Psoas muscle (tissue), 8 donors: Measurements from ENCODE around the gene PDZD8. TPM values are rescaled to one million over a fixed set of nuclear protein-coding genes. Genes with fewer than 3 reads are reported as not detected.

Source experiments
- ATAC-seq, 4 donors: fragments of 200-7000 bp; cut with Tn5 transposase; one replicate each; pipeline ENCODE4 v1.9.1; 2020; ENCODE audit warnings: moderate library complexity in 3 of 4, mild to moderate bottlenecking in 2 of 4
- DNase-seq, 2 donors: peaks; one replicate each; pipeline ENCODE4 v3.0.0-alpha.2; 2020
- H3K27ac ChIP-seq: fragments of 200-600 bp; one replicate; pipeline ENCODE4 v1.8.0; 2022
- H3K27me3 ChIP-seq, 3 donors: fragments of 200-600 bp in 1 of 3; one replicate each; pipeline versions ENCODE4 v1.6.1 to v1.8.0; 2013 to 2022; ENCODE audit warnings: low read length in 2 of 3, mild to moderate bottlenecking in 2 of 3, moderate library complexity in 1 of 3; ENCODE audit not compliant: insufficient read depth in 3 of 3
- H3K36me3 ChIP-seq, 2 donors: fragments of 200-600 bp in 1 of 2; one replicate each; pipeline versions ENCODE4 v1.6.1 to v1.8.0; 2013 to 2022; ENCODE audit warnings: low read depth in 1 of 2, mild to moderate bottlenecking in 1 of 2, moderate library complexity in 1 of 2; ENCODE audit not compliant: insufficient read depth in 1 of 2
- H3K4me1 ChIP-seq: fragments of 200-600 bp; one replicate; pipeline ENCODE4 v1.8.0; 2022
- H3K4me3 ChIP-seq: fragments of 200-600 bp; one replicate; pipeline ENCODE4 v1.8.0; 2022; ENCODE audit warnings: mild to moderate bottlenecking
- H3K9me3 ChIP-seq: fragments of 200-600 bp; one replicate; pipeline ENCODE4 v1.8.0; 2022
- WGBS, 3 donors: extraction: QIAGEN DNeasy Blood & Tissue Kit; methylation state at CpG; one replicate each; pipeline versions ENCODE4 v1.1.6 to v1.1.7; 2013; 5-methylcytosine and 5-hydroxymethylcytosine counted together
- intact Hi-C, 2 donors: fragments of 100-400 bp; cut with DNase I; formaldehyde crosslinking; loops; one replicate each; pipeline versions ENCODE4 v1.11.0 to v1.14.2; 2022
- polyA plus RNA-seq, 3 donors: library from polyadenylated mRNA; stranded (reverse); fragments of 200-250 nt; gene quantifications; one replicate each; pipeline ENCODE4 v1.2.3, GENCODE V29; 2013
- total RNA-seq, 4 donors: library from RNA; stranded (reverse); fragmentation: NEBNext Ultra II Directional in 2 of 4; extraction: Animal tissue kit (Norgen Biotek cat#: 25700) in 2 of 4; gene quantifications; one replicate each; pipeline versions ENCODE4 v1.2.1 to v1.2.4, GENCODE V29; 2021 to 2023
- TF ChIP-seq, protein P1 (sequence below): fragments of 200-600 bp; IDR thresholded peaks from one replicate; pipeline ENCODE4 v1.8.0; 2022; ENCODE audit warnings: antibody characterized with exemption
- donor health status: healthy with polysubstance abuse.
- donor health status: DM: no; HTN: no; CAD: no; lungs with moderate emphysema.
- donor health status: Bipolar disorder and iron deficiency.
- donor health status: healthy.
- donor health status: DM: yes; HTN: yes; CAD: no.
- donor health status: DM: no; HTN: no; CAD: no.
- donor health status: DM: no; HTN: no; CAD: no.
- donor health status: DM: yes; HTN: yes; CAD: no.

Gene PDZD8
- total and polyA plus RNA-seq, 7 donors, result 3.3 to 20.3 (median 19.1) TPM

DNA sequence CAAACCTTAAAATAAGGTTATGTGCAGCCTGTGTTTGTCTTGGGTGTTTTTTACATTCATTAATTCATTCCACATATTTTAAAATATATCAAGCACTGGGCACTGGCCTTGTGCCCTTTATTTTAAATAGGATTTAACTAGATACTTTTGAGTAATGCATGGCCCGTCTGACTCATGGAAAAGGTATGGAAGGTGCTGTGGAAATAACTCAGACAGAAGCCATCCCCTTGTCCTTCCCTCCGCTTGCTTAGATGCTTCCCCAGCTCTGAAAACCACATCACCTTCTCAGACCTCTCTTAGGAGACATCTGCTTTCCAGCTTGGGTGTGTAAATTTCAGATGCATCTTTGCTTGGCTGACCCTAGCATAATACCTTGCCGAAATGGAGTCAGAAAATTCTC is 103.8 kb downstream of the PDZD8 start:
- no peaks in the 10 kb centered on the region for H3K27me3 ChIP-seq
- no peaks in the 10 kb centered on the region for H3K9me3 ChIP-seq
- ATAC-seq (no peak), DNase-seq (no peak)
- no peaks in the 10 kb centered on the region for H3K4me1 ChIP-seq
- intact Hi-C loops, result no loop called here
- TF ChIP-seq, protein P1, sequence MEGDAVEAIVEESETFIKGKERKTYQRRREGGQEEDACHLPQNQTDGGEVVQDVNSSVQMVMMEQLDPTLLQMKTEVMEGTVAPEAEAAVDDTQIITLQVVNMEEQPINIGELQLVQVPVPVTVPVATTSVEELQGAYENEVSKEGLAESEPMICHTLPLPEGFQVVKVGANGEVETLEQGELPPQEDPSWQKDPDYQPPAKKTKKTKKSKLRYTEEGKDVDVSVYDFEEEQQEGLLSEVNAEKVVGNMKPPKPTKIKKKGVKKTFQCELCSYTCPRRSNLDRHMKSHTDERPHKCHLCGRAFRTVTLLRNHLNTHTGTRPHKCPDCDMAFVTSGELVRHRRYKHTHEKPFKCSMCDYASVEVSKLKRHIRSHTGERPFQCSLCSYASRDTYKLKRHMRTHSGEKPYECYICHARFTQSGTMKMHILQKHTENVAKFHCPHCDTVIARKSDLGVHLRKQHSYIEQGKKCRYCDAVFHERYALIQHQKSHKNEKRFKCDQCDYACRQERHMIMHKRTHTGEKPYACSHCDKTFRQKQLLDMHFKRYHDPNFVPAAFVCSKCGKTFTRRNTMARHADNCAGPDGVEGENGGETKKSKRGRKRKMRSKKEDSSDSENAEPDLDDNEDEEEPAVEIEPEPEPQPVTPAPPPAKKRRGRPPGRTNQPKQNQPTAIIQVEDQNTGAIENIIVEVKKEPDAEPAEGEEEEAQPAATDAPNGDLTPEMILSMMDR, result no peak
- 80 to 92% (median 87%) methylated on average over 3 of the region's 3 CpGs for WGBS, 3 donors
- no peak overlapping the region for H3K4me3 ChIP-seq
- no peaks in the 10 kb centered on the region for H3K36me3 ChIP-seq
- no peak overlapping the region for H3K27ac ChIP-seq

DNA sequence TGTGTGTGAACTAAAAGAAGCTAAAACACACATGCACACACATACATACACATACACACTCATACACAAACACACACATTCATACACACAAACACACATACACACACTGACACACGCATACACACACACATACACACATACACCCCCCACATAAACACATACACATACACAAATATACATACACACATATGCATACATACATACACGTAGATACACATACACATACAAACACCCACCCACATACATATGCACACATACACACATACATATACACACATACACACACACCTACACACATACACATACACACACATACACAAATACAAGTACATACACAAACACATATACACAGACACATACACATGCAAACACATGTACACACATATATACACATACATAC is 106.3 kb downstream of the PDZD8 start:
- intact Hi-C loops, result no loop called here
- no peaks in the 10 kb centered on the region for H3K9me3 ChIP-seq

DNA sequence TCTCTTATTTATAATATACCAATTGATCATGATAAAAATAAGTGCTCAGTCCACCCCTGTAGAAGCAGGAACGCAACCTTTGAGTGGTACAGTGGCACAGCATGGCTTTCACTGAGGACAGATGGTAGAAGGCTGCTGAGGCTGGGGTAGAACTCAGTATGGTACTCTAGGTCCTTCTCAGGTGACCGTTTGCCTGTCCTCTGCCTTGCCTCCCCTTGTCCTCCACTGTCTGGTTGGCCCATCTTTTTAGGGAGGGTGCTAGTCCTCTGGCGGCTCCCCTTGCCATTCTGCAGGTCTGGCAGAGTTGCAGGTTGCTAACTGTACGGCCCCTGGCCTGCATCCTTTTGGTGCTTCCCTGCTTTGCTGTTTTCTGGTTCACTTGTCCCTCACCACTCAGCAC is 107.0 kb downstream of the PDZD8 start:
- no peak overlapping the region for H3K27ac ChIP-seq
- H3K4me1 ChIP-seq, result no peaks in the 10 kb centered on the region
- 88 to 89% (median 89%) methylated on average over 4 of the region's 4 CpGs for WGBS, 3 donors
- peaks cover 0 to 1% (median 0%) of the 10 kb centered on the region in 3 donors for H3K27me3 ChIP-seq
- DNase-seq (no peak), ATAC-seq (no peak)
- H3K36me3 ChIP-seq, result no peaks in the 10 kb centered on the region
- no peak overlapping the region for H3K4me3 ChIP-seq
- intact Hi-C loops, result no loop called here
- TF ChIP-seq, protein P1, result no peak
- no peaks in the 10 kb centered on the region for H3K9me3 ChIP-seq

More for the DNA sequence above, 106.3 kb downstream of the PDZD8 start:
- H3K4me1 ChIP-seq, result no peaks in the 10 kb centered on the region
- TF ChIP-seq, protein P1, result no peak
- H3K27ac ChIP-seq, result no peak overlapping the region
- H3K4me3 ChIP-seq, result no peak overlapping the region
- H3K27me3 ChIP-seq, result no peaks in the 10 kb centered on the region
- DNase-seq, result no peak
- WGBS, 3 donors, result 95 to 98% (median 95%) methylated on average over 2 of the region's 2 CpGs
- ATAC-seq, result no peak
- H3K36me3 ChIP-seq, result no peaks in the 10 kb centered on the region

DNA sequence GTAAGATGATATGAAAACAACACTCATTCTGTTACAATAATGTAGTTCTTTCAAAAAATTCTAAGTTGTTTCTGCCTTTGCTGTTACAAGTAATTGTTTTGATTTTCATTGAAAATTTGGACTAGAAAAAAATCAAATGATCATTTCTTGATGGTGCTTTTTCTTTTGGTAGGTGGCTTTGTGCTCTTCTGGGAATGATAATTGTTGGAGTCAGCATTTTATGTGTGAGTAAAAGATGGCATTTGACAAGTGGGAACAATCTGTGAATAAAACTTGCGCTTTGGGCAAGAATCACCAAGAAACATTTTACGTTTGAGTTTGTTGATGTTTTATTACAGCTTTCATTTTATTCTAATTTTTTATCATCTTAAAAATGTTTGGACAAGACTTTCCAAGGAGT is 108.4 kb downstream of the PDZD8 start:
- intact Hi-C loops, result no loop called here
- DNase-seq, result no peak
- 89 to 92% (median 89%) methylated on average over 2 of the region's 2 CpGs for WGBS, 3 donors
- Histone ChIP-seq H3K36me3 (no peaks in the 10 kb centered on the region), H3K4me3 (no peak overlapping the region), H3K27me3 (peaks cover 0 to 4% (median 0%) of the 10 kb centered on the region in 3 donors), H3K27ac (no peak overlapping the region), H3K9me3 (no peaks in the 10 kb centered on the region), H3K4me1 (no peaks in the 10 kb centered on the region)
- no peak for ATAC-seq
- TF ChIP-seq, protein P1, result no peak

DNA sequence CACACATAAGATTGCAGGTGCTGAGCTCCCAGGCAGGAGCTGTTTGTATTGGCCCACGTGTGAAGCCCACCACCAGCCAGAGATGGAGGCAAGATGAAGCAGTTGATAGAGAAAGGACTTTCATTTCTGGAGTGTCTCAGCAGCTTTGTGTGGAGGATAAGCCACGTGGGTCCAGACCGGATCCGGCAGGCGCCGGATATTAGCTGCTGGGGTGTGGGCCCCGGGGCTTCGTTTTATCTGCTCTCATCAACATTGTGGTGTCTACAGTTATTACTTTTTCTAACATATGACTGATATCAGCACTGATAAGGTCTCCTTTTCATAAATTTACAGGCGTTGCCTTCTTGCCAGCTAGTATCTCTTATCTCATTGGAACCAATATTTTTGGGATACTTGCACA is 108.8 kb downstream of the PDZD8 start:
- DNase-seq (no peak), ATAC-seq (no peak)
- Histone ChIP-seq H3K36me3 (no peaks in the 10 kb centered on the region), H3K4me3 (no peak overlapping the region), H3K27me3 (peaks cover 0 to 6% (median 0%) of the 10 kb centered on the region in 3 donors), H3K4me1 (no peaks in the 10 kb centered on the region), H3K9me3 (no peaks in the 10 kb centered on the region), H3K27ac (no peak overlapping the region)
- intact Hi-C loops, result no loop called here
- 86 to 91% (median 89%) methylated on average over 9 of the region's 9 CpGs for WGBS, 3 donors
- TF ChIP-seq, protein P1, result no peak
